Stimulated activated CD8-positive, alpha-beta memory T cell treated with anti-CD3 and anti-CD28 coated beads, Interleukin-15, amount 100 ng/mL, for 24 hours (primary cell): ENCODE results near the gene UBE2L5.

Experiments used
- DNase-seq: peaks from one replicate; pipeline ENCODE4 v3.0.0-alpha.2; 2020; ENCODE audit warnings: low read depth

UBE2L5 gene

GRCh38 chr13:30477346-30478195 is 55.3 kb downstream of the UBE2L5 start:
- no peak for DNase-seq
